Stimulated activated naive B cell treated with anti-CD40 and anti-IgM and Interleukin-4, amounts not matched to agents 10 μg/mL and 1 μg/mL and 100 μg/mL, for 72 hours (primary cell): ENCODE data around the gene ARHGAP21.

Experiments used
- ATAC-seq, 2 donors: fragments of 150-1000 bp; cut with Tn5 transposase; replicated peaks; 2 replicates each; pipeline ENCODE4 v1.10.0; 2021; ENCODE audit warnings: moderate library complexity in 1 of 2
- DNase-seq: peaks from one replicate; pipeline ENCODE4 v3.0.0; 2021
- H3K27ac Mint-ChIP-seq: one replicate; pipeline ENCODE4 v1.8.0; 2022; ENCODE audit warnings: mild to moderate bottlenecking, mixed read lengths
- H3K27me3 Mint-ChIP-seq, 2 donors: one replicate each; pipeline ENCODE4 v1.8.0; 2022; ENCODE audit warnings: mixed read lengths in 2 of 2
- H3K36me3 Mint-ChIP-seq, 2 donors: one replicate each; pipeline ENCODE4 v1.8.0; 2022; ENCODE audit warnings: mixed read lengths in 2 of 2, mild to moderate bottlenecking in 1 of 2
- H3K4me1 Mint-ChIP-seq, 2 donors: one replicate each; pipeline ENCODE4 v1.8.0; 2022; ENCODE audit warnings: mixed read lengths in 2 of 2, mild to moderate bottlenecking in 1 of 2
- H3K4me3 Mint-ChIP-seq, 2 donors: one replicate each; pipeline ENCODE4 v1.8.0; 2022; ENCODE audit warnings: mild to moderate bottlenecking in 2 of 2, mixed read lengths in 2 of 2, moderate library complexity in 1 of 2
- H3K9me3 Mint-ChIP-seq, 2 donors: one replicate each; pipeline ENCODE4 v1.8.0; 2022; ENCODE audit warnings: mixed read lengths in 2 of 2, mild to moderate bottlenecking in 1 of 2

The ARHGAP21 gene

GRCh38 chr10:24715246-24715769, 8.4 kb downstream of the ARHGAP21 start:
- no peak for ATAC-seq
- no peaks in the 10 kb centered on the region for H3K9me3 Mint-ChIP-seq

DNA sequence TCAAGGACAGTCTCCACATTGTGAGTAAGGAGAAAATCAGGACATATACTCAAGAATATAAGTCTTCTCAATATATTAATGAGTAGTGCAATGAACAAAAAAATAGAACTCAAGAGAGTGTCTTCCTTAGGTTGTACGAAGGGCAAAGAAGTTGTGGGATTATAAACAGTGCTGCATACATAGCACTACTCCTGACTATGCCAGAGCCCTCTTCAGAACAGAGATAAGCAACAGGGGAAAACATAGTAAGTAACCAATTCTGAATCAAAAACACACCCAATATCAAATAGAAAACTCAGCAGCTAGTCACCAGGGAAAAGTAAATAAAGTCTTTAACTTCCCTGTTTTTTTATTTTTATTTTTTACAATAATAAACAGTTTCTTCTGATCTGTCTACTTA, 10.6 kb downstream of the ARHGAP21 start:
- ATAC-seq (no peak), DNase-seq (no peak)
- Mint-ChIP-seq H3K9me3 (no peaks in the 10 kb centered on the region), H3K36me3 (no peaks in the 10 kb centered on the region), H3K4me3 (no peak overlapping the region), H3K27me3 (peaks cover 4 to 6% of the 10 kb centered on the region in 2 donors), H3K4me1 (no peaks in the 10 kb centered on the region), H3K27ac (no peak overlapping the region)

More at GRCh38 chr10:24715246-24715769, 8.4 kb downstream of the ARHGAP21 start:
- Mint-ChIP-seq H3K36me3 (no peaks in the 10 kb centered on the region), H3K4me1 (no peaks in the 10 kb centered on the region), H3K27me3 (peaks cover 4 to 6% of the 10 kb centered on the region in 2 donors), H3K4me3 (no peak overlapping the region), H3K27ac (no peak overlapping the region)
- no peak for DNase-seq

DNA sequence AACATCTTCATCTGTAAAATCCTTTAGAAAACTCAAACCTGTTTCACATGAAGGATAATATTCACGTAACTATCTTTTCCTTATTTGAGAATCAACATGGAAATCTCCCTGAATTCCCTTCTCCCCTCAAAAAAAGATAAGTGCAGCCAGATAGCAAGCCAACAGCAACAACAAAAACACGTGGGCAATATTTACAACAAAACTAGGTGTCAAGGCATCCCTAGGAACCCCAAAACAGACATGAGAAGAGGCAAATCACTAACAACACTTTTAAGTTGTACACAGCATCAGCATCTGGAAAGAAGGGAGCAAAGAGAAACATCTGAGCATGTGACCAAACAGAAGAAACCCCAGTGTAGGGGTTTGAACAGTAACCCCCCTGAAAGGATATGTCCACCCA, 12.2 kb downstream of the ARHGAP21 start:
- DNase-seq (no peak), ATAC-seq (no peak)
- Mint-ChIP-seq H3K4me1 (no peaks in the 10 kb centered on the region), H3K27ac (no peak overlapping the region), H3K4me3 (no peak overlapping the region), H3K27me3 (peaks cover 4 to 6% of the 10 kb centered on the region in 2 donors), H3K36me3 (no peaks in the 10 kb centered on the region), H3K9me3 (no peaks in the 10 kb centered on the region)

- H3K4me3 Mint-ChIP-seq, result no peak overlapping the region
- no peak overlapping the region for H3K27ac Mint-ChIP-seq
- DNase-seq (no peak), ATAC-seq (no peak)
- H3K4me1 Mint-ChIP-seq, result no peaks in the 10 kb centered on the region
- H3K27me3 Mint-ChIP-seq, result peaks cover 4 to 6% of the 10 kb centered on the region in 2 donors
- H3K36me3 Mint-ChIP-seq, result no peaks in the 10 kb centered on the region
- no peaks in the 10 kb centered on the region for H3K9me3 Mint-ChIP-seq
Observed at GRCh38 chr10:24708081-24708480, 15.6 kb downstream of the ARHGAP21 start.

DNA sequence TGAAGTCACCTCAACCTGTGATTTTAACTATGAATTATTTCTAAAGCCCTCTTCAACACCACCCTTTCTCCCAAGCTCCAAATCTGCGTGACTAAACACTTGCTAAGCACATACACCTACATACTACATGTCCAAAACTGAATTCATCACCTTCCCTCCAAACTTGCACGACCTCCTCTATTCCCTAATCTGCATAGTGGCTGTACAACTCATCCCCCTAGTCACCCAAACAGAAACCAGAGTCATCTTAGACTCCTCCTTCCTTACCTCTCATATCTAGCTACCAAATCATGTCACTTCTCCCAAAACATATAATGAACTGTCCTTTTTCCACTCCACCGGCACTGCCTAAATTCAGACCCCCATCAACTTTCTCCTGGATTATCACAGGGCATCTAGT, 16.2 kb downstream of the ARHGAP21 start:
- H3K9me3 Mint-ChIP-seq, result no peaks in the 10 kb centered on the region
- ATAC-seq, result peak; percentile 57 to 86

DNA sequence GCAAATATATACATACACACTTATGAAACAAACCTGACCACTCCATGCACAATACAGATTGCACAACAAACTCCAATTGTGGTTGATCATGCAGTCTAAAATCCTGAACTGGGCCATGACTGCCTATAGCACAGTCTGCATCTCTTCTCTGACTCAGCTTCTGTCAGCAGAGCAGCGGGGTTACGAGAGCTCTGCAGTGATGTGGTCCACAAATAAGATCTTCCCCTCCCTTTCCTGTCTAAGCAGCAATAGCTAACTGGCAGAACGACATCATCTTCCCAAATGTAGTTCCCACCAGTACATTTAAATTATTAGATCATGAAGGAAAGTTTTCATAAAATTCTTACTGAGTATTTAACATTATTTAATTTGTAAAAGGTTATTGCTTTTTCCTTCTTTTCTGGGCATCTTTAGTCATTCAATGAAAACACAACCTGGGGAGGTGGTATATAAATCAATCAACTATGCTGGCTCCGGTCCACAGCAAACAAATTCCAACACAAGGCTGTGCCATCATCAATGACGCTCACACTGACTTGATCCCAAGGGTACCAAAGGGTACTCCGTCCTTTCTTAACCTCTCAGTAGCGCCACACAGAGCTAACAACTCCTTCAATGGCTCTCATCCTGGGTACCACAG, 17.1 kb downstream of the ARHGAP21 start:
- ATAC-seq (no peak), DNase-seq (no peak)
- no peaks in the 10 kb centered on the region for H3K4me1 Mint-ChIP-seq
- no peaks in the 10 kb centered on the region for H3K36me3 Mint-ChIP-seq
- peaks cover 4% of the 10 kb centered on the region in 2 donors for H3K27me3 Mint-ChIP-seq
- no peak overlapping the region for H3K4me3 Mint-ChIP-seq
- H3K9me3 Mint-ChIP-seq, result no peaks in the 10 kb centered on the region
- no peak overlapping the region for H3K27ac Mint-ChIP-seq

More for the DNA sequence above, 16.2 kb downstream of the ARHGAP21 start:
- no peak overlapping the region for H3K4me3 Mint-ChIP-seq
- no peaks in the 10 kb centered on the region for H3K4me1 Mint-ChIP-seq
- H3K36me3 Mint-ChIP-seq, result no peaks in the 10 kb centered on the region
- H3K27ac Mint-ChIP-seq, result no peak overlapping the region
- peaks cover 4 to 6% of the 10 kb centered on the region in 2 donors for H3K27me3 Mint-ChIP-seq
- DNase-seq, result no peak

DNA sequence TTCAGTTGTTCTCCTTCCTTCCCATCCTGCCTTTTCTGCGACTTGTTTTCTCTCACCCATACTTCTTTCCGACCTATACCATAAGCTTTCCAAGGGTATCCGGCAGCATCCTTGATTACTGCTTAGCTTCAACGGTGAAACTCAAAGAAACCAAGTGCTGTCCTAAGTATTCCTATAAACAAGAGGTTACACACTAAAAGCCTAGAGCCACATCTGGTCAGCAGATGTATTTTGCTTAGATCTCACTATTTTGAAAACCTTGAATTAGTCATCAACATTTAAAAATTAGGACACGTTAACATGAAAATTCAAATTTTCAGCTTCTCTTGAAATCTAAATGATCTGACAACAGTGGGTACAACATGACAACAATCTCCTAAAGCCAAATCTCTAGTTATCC, 20.0 kb downstream of the ARHGAP21 start:
- H3K9me3 Mint-ChIP-seq, result no peaks in the 10 kb centered on the region
- H3K36me3 Mint-ChIP-seq, result no peaks in the 10 kb centered on the region
- no peak for ATAC-seq
- no peak overlapping the region for H3K4me3 Mint-ChIP-seq
- no peaks in the 10 kb centered on the region for H3K27me3 Mint-ChIP-seq
- no peak for DNase-seq
- H3K27ac Mint-ChIP-seq, result no peak overlapping the region
- peaks cover 0 to 2% of the 10 kb centered on the region in 2 donors for H3K4me1 Mint-ChIP-seq

- Mint-ChIP-seq H3K4me3 (no peak overlapping the region), H3K27ac (no peak overlapping the region), H3K27me3 (no peaks in the 10 kb centered on the region), H3K4me1 (peaks cover 0 to 2% of the 10 kb centered on the region in 2 donors), H3K9me3 (no peaks in the 10 kb centered on the region), H3K36me3 (no peaks in the 10 kb centered on the region)
- DNase-seq (no peak), ATAC-seq (peak; percentile 81 to 86)
Observed at GRCh38 chr10:24701447-24701846, 22.2 kb downstream of the ARHGAP21 start.

DNA sequence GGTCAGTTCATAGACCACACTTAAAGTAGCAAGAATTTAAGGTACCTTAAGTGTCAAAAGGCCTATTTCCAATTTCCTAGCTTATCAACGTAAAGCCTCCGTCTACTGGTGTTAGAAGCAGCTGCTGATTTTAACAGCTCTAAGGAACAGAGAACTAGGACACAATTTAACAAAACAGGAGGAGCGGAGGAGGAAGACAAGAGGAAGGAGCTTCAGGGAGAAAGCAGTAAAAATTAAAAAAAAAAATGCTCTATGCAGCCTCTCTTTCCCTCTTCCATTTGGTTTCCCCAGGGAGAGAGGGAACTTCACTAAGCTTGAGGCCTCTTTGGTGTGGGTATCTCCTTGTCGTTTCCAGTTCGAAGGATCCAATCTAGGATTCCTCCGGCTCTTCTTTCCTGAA, 22.7 kb downstream of the ARHGAP21 start:
- H3K27ac Mint-ChIP-seq, result no peak overlapping the region
- no peaks in the 10 kb centered on the region for H3K36me3 Mint-ChIP-seq
- H3K9me3 Mint-ChIP-seq, result no peaks in the 10 kb centered on the region
- no peak for DNase-seq
- H3K4me1 Mint-ChIP-seq, result peaks cover 0 to 2% of the 10 kb centered on the region in 2 donors
- ATAC-seq, result no peak
- no peaks in the 10 kb centered on the region for H3K27me3 Mint-ChIP-seq
- H3K4me3 Mint-ChIP-seq, result no peak overlapping the region

DNA sequence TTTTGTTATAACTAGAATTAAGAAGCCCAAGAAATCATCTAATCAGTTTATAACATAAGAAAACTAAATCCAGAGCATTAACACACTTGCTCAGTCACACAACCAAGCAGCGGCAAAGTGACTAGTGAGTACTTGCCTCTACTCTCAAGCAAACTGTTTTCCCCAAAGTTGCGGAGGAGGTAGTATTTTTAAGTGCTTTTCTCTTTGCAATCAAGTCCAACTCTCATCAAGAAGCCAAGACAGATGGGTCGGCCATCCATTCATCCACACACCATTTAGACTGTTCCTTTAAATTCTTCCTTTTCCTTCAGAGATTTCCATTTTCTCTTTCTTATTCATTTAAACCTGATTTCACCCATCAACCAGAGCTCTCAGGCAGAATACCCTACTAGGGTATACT, 25.4 kb downstream of the ARHGAP21 start:
- no peak for DNase-seq

GRCh38 chr10:24697080-24697479, 26.6 kb downstream of the ARHGAP21 start:
- DNase-seq (no peak), ATAC-seq (no peak)
- Mint-ChIP-seq H3K27me3 (no peaks in the 10 kb centered on the region), H3K9me3 (no peaks in the 10 kb centered on the region), H3K4me3 (no peak overlapping the region), H3K27ac (no peak overlapping the region), H3K4me1 (peaks cover 0 to 2% of the 10 kb centered on the region in 2 donors), H3K36me3 (no peaks in the 10 kb centered on the region)

More for the DNA sequence above, 25.4 kb downstream of the ARHGAP21 start:
- no peaks in the 10 kb centered on the region for H3K36me3 Mint-ChIP-seq
- H3K9me3 Mint-ChIP-seq, result no peaks in the 10 kb centered on the region
- H3K27ac Mint-ChIP-seq, result no peak overlapping the region
- no peak overlapping the region for H3K4me3 Mint-ChIP-seq
- ATAC-seq, result no peak
- no peaks in the 10 kb centered on the region for H3K27me3 Mint-ChIP-seq
- peaks cover 0 to 2% of the 10 kb centered on the region in 2 donors for H3K4me1 Mint-ChIP-seq

DNA sequence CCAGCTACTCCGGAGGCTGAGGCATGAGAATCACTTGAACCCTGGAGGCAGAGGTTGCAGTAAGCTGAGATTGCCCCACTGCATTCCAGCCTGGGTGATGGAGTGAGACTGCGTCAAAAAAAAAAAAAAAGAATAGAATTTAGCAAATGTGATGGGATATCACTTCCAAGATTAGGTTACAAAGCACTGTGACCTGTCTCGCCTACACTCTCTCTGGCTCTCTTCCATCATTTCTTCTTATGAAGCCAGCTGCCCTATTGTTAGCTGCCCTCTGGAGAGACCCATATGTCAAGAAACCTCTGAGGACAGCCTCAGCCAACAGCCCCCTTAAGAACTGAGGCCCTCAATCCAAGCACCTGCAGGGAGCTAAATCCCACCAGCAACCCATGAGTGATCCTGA, 28.2 kb downstream of the ARHGAP21 start:
- Mint-ChIP-seq H3K27ac (no peak overlapping the region), H3K9me3 (no peaks in the 10 kb centered on the region), H3K36me3 (peaks cover 0 to 3% of the 10 kb centered on the region in 2 donors), H3K4me3 (no peak overlapping the region), H3K27me3 (no peaks in the 10 kb centered on the region), H3K4me1 (no peaks in the 10 kb centered on the region)
- no peak for DNase-seq
- ATAC-seq, result no peak

DNA sequence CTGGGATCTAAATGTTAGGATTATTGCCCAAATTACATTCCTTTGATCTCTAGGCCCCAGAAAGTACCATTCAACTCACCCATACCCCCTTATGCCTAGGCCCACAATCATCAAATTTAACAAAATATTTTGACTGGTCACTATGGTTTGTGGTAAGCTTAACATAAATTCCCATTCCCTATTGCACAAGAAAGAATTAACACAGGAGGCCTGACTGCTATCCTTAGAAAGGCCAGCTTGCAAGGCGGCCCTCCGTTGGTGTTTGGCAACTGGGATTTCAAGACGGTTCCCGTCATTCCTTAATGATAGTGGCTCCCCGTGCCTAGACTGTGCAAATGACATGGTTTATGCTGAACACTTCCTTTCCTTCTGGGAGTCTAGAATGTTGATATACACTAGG, 29.6 kb downstream of the ARHGAP21 start:
- DNase-seq, result no peak
- H3K36me3 Mint-ChIP-seq, result peaks cover 0 to 3% of the 10 kb centered on the region in 2 donors
- H3K27ac Mint-ChIP-seq, result no peak overlapping the region
- H3K4me1 Mint-ChIP-seq, result no peaks in the 10 kb centered on the region
- no peak overlapping the region for H3K4me3 Mint-ChIP-seq
- H3K9me3 Mint-ChIP-seq, result no peaks in the 10 kb centered on the region
- H3K27me3 Mint-ChIP-seq, result no peaks in the 10 kb centered on the region
- no peak for ATAC-seq

DNA sequence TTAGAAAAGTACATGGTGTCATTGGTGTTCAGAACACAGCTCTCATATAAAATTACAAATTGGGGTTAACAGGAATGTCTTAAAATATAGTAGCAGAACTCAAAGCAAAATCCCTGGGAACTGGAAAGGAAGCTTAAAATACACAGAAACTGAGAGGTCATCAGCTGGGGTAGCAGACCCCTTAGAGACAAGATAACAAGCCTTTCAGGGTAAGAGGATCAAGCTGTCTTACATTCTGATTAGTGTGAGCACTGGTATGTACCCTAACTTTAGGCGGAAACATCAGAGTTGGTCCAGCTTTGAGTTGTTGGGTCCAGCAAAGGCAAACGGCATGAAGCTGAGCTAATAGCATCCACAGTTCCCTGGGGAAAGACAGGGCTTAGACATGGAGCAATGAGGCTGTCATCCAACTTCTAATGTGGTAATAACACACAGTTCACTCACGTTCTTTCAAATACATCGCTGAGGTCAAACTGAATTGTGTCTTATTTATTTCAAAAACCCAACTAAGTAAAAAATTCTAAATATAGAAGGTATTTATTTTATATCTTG, 32.6 kb downstream of the ARHGAP21 start:
- no peak overlapping the region for H3K4me3 Mint-ChIP-seq
- DNase-seq (no peak), ATAC-seq (no peak)
- H3K27ac Mint-ChIP-seq, result no peak overlapping the region
- no peaks in the 10 kb centered on the region for H3K4me1 Mint-ChIP-seq
- peaks cover 0 to 3% of the 10 kb centered on the region in 2 donors for H3K36me3 Mint-ChIP-seq
- H3K9me3 Mint-ChIP-seq, result no peaks in the 10 kb centered on the region
- no peaks in the 10 kb centered on the region for H3K27me3 Mint-ChIP-seq

GRCh38 chr10:24685958-24686540, 37.6 kb downstream of the ARHGAP21 start:
- no peak overlapping the region for H3K27ac Mint-ChIP-seq
- H3K9me3 Mint-ChIP-seq, result peaks cover 0 to 4% of the 10 kb centered on the region in 2 donors
- ATAC-seq, result no peak
- no peaks in the 10 kb centered on the region for H3K4me1 Mint-ChIP-seq
- DNase-seq, result no peak
- peaks cover 0 to 3% of the 10 kb centered on the region in 2 donors for H3K36me3 Mint-ChIP-seq
- H3K4me3 Mint-ChIP-seq, result no peak overlapping the region
- no peaks in the 10 kb centered on the region for H3K27me3 Mint-ChIP-seq
